Measurements from ENCODE around the gene IFFO2.

GRCh38 chr1:18924221-18924691 lies 32.2 kb downstream of the IFFO2 start:
- TF ChIP-seq SNAI2 (CRISPR knock-in tag; IDR thresholded peaks at IDR 0.05): no peak
- TF ChIP-seq ZNF8 (CRISPR knock-in tag; IDR thresholded peaks at IDR 0.05): no peak
- TF ChIP-seq ZFP3 (CRISPR knock-in tag; IDR thresholded peaks at IDR 0.05): no peak
